COLO668 (cell line): ENCODE data around the gene CIT.

Source experiments
- DNase-seq: peaks from one replicate; lab custom pipeline; 2025; ENCODE audit not compliant: unreplicated experiment; lab: John Stamatoyannopoulos, UW

The CIT gene

DNA sequence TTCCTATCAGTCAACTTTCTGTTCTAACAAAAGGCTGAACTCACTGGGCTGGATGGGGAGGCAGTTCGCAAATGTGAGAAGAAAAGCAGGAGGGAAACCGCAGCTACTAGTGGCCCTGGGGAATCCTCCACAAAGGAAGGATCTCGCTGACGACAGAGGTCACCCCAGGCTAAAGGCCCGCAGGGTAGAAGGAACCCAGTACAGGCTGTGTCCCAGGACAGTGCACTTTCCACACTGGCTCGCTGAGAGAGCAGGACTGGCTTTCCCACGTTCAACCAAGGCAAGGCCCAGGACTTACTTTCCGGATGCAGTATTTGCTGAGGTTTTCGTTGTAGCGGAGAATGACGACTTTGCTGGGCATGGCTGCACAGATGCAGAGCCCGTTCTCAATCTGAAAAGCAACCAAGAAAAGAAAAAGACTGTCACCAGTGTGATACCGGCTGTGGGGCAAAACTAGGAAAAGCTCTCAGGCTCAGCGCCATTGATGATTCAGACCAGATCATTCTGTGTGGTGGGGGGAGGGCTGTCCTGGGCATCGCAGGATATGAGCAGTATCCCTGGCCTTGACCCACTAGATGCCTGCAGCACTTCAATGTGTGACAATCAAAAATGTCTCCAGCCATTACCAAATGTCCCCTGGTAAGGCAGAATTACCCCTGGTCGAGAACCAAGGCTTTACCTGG, 172.9 kb downstream of the CIT start:
- DNase-seq: no peak

DNA sequence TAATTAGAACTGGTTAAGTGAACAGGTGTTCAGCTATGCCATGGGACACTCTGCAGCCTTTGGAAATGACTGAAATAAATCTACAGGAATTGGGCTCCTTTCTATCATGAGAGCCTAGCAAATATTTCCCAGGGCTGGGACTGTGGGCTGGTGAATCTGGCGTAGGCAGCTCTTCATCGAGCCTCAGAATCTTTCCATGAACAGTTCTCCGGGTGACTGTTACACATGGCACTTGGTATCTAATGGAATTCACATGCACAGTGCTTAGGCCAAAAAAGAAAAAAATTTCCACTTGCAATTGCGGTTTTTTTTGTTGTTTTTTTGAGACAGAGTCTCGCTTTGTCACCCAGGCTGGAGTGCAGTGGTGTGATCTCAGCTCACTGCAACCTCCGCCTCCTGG, 177.0 kb downstream of the CIT start:
- DNase-seq: no peak

DNA sequence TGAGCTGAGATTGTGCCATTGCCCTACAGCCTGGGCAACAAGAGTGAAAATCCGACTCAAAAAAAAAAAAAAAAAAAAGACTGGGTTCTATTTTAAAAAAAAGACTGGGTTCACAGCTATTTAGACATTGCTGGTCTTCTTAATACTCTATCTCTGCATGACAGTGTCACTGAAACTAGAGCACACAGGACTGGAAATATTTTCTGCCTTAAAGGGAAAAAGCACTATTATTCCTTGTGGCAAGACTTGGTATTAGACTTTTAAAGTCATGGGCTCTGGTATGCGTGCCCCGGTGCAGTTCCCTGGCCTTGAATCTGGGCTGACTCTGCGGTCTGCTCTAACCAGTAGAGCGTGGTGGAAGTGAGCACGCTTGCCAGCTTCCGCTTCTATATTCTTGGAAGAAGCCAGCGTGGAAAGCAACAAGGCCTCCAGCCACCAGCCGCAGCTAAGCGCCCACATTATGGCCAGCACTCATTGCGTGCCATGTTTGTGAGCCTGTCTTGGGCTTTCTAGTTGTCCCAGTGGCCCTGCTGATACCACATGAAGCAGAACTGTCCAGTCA, 177.8 kb downstream of the CIT start:
- no peak for DNase-seq

DNA sequence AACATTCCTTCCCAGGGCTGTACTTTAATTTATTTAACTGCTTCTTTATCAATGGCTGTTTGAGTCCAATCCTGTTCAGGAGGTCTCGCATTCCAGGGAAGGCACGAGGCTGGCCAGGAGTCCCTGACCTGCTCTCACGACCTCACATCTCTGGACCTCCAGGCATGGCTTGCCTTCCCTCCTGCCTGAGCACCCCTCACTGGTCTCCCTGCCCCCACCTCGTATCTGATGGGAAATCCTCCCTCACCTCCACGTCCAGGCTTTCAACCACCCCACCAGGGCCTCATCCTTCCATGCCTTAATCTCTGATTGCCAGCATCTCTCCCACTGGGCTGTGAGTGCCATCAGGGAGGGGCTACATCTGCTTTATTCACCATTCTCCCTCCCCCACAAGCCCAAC, 180.2 kb downstream of the CIT start:
- no peak for DNase-seq

DNA sequence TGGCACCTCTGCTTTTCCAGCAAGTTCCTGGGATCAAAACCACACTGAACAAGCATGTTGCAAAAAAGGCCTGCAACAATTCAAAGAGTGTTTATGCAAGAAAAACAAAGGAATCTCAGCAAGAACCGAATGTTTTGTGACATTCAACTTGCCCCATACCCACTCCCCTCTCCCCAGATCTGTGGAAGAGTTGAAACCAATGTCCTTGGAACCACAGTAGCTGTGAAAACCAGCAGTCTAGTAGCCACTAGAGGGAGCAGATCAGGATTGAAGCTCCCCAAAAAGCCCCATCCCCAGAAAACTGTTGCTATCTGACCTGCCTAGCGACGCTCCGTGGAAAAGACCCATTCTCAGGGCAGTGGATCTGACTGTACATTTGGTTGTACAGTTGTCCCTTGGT, 182.1 kb downstream of the CIT start:
- no peak for DNase-seq

DNA sequence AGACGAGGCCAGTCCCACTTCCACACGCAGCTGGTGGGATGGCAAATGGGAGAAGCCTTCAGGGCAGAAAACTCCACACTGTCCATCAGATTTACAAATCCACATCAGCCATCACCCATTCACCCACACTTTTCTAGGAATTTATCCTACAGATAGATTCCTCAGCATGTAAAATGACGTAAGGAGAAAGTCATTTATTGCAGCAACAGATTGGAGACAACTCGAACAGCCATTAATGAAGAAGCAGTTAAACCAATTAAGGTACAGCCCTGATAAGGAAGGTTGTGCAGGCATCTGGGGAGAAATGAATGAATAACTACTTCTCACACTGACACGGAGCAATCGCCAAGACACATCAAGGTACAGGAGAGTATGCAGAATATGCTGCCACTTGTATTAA, 183.0 kb downstream of the CIT start:
- no peak for DNase-seq

DNA sequence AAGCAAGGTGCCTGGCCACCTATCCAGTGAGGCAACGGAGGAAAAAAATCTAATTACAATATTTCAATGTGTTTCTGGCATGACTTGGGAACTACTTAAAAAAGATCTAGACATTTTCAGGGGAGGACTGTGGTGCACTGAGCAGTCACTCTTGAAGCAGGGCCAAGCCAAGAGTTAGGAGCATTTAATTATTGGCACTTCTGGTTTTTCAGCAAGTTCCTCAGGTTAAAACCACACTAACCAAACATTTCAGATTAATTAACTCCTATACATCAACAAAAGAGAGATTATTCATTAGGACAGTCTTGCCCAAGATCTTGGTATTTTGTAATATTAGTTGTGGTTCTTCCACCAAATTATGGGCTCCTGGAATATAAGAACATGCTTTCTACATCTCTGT, 183.6 kb downstream of the CIT start:
- DNase-seq: no peak

DNA sequence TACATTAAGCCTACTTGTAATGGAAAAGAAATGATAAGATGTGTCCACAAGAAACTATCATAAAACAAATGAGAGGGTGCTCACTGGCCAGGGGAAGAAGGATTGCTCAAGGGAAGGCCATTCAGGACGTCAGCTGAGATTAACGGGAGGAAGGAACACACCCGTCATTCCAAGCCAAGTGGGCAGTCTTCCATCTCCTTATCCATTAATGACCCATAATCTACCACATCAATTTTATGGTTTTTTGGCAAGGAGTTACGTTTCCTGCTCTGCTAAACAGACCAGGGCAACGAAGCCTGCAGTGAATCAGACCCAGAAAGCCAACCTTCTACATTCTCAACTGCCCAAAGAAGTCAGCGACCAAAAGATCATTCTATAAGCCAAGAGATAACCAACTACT, 184.1 kb downstream of the CIT start:
- no peak for DNase-seq

DNA sequence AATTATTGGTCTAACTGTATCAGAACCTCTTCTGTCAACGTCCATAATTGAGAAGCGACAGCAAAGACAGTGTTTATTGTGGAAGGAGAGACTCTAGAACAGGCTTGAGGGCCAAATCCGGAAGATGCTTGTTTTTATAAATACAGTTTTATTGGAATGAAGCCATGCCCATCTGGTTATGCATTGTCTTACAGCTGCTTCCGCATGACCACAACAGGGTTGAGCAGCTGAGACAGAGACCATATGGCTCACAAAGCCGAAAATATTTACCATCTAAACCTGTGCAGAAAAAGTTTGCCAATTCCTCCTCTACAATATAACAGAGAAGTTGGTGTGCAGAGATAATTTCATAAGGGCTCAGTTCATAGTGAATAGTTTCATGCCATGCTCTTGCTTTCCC, 184.7 kb downstream of the CIT start:
- DNase-seq: no peak

DNA sequence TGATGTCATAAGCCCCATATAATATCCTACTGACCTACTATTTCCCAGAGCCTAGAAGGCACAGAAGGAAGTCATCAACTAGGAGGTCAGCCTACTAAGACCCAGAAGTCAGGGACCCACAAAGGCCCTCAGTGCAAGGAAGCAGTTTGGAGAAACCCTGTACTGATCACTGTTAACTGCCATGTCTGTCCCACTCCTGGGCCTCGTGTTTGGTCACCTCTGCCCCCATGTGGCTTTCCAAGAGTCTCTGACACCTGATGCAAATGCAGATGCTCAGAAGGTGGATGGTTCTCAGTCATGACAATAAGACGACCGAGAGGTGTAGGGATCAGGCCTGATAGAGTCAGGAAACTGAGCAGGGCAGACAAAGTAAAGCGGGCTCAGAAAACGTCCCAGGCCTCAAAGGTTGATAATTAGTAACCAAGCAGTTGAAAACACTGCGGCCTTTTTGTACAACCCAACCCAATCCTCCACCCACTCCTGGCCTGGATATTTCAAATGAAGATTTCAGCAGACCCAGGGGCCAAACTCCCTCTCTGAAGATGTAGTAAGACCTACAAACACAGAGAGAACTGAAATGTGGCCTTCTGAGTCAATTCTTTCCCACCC, 185.8 kb downstream of the CIT start:
- DNase-seq: no peak

DNA sequence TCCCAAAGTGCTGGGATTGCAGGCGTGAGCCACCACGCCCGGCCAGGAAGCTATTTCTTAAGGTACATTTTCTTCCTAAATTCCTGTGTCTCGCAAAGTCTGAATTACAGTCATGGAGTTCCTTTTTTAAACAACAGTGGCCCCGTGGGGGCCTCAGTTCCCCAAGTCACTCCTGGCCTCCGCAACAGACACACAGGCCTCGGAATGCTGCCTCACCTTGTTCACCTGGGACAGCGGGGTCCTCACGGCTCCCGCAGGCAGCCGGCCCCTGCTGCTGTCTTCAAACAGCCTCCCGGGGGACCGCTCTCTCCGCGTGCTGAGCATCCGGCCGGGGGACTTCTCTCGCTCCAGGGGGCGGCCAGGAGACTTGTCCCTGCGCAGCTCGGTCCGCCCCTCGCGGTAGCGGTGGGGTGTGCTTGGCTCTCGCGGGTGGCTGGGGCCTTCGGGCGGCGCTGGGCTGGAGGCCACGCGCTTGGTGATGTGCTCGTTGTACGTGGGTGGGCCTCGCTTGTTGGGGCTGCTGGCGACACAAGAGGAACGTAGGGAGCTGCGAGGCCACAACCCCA, 187.1 kb downstream of the CIT start:
- no peak for DNase-seq

DNA sequence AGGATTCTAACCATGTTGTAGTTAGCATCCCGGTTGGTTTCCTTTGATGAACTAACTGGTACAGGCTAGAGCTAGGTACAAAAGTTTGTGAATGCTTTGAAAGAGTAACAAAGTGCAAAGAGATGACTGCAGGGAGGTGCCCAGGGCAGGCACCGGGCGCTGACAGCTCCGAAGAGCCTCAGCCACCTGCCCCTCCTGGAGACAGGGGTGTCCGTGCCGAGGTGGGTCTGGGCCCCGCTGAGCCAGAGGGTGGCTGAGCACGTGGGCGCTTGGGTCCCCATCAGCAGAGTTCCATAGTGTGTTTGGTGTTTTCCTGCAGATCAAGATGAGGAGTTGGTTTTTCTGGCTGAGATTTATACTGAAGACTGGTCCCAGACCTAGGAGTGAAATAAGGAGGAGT, 189.2 kb downstream of the CIT start:
- DNase-seq: no peak

DNA sequence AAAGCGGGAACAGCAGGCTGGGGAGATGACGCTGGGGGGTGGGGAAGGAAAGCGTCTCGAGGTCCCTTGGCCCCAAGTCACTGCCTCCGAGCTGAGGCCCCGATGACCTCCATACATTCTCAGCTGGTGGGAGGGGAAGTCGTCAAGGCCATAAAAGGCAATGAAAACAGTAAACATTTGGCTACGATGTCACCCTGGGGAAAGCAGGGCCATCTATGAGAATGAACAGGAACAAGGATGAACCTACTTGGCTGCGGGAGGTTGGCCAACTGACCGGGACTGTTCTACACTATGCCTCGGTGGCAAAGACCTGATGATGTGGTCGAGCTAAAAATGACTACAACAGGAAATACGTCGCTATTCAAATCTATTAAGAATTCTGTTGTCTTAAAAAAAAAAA, 189.7 kb downstream of the CIT start:
- DNase-seq: no peak

DNA sequence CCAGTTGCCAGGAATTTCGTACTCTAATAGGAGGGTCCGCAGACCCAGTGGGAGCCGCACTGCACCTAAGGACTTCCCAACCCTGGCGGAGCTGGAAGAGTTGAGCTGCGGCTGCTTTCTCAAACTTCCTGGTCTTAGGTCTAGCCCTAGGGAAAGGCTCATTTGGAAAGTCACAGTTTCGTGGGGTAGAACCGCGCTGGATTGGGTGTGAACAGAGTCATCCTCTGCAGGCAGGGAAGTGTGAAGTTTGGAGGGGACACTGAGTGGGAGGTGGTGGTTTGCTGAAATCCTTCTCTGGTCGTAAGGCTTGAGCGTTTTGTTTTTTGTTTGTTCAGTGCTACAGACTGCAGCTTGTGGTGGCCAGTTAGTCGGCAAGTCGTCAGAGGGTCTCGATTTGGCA, 190.3 kb downstream of the CIT start:
- DNase-seq: no peak

DNA sequence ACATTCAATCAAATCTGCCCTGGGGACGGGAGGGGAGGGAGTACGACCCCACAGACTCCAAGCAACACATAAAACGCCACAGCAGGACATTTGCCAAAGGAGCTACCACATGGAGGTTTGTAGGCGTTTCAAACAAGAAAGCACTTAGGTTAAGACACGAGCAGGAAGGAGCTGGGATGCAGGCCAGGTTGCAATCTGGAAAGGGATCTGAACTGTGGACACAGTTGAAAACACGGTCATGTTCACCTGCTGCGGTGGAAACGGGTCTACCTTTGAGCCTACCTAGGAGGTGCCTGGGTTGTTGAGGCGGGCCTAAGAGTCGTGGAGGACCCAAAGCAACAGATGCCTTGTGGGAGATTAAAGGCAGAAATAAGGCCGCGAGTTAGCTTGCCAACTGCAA, 190.8 kb downstream of the CIT start:
- DNase-seq: no peak

DNA sequence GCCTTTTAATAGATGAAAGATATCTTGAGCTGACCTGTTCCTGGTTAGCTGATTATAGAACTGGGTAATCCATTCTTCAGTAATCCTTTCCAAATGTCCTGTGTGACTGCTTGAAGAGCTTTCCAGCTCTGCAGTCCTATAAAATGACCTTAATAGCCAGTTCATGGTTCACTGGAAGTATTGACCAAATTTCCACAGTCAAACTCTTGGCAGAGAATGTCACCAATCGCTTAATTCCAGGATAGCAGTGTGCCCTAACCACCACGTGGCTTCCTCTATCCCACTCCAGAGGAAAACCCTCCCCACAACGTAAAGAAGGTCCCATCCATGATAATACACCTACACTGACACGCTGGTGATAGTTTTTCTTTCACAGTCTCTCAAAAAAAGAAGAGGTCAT, 191.7 kb downstream of the CIT start:
- DNase-seq: no peak

DNA sequence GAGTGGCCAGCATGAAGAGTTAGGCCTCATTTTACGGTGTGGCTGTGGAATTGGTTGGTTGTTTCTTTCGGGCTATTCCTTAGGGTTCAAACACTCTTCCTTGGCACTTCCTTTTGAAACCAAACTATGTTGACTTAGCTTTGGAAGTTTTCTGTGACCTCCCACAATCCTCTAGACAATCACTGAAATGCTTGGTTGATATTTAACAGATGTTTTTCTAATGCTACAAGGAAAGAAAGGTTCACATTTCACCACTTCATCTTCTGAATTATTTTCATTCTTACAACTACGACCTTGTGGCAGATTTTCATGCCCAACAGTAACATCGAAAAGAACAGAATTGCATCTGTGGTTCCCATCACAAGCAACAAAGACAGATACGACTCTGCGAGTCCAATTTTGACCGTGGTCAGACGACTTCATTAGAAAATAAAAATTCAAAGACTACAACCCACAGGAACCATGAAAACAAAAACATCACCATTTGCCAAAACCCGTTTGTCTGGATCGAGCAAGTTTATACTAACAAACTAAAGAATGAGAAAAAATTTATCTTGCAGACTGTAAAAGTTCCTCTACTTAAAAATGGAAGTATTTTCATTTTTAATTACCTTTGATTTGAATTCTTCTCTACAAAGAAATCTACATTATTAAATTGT, 192.3 kb downstream of the CIT start:
- no peak for DNase-seq

DNA sequence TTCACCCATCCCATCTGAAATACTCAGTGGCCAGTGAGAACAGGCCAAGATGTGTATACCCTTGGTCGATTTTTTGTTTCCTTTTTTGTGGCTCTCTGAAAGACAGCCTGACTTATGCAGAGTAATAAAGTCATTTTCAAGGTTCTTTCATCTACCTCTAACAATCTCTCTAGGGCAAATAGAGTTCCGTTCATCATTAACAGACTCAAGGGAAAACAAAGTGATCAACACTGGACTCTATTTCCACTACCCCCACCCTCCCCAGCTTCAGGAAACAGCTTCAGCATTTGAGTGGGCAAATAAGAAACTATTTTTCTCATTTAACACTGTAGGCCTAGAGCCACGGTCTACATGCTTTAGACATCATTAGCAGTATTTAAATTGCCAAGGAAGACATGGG, 193.3 kb downstream of the CIT start:
- no peak for DNase-seq

DNA sequence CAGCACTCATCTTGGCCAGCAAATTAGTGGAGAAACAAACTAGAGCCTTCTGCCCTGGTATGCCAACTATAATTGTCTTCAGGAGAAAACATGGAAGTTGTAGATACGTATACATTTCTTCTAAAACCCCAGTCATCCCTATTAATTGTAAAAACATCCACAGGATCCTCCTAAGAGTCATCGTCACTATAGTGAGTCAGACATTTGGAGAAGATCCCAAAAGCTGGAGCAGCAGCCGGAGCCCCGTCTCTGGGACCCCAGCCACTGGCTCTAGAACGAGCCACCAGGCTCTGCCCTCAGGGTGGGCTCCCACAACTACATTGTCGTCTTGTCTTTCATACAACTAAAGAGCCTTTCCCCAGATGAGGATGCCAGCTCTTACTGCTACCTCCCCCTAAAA, 193.7 kb downstream of the CIT start:
- DNase-seq: no peak

DNA sequence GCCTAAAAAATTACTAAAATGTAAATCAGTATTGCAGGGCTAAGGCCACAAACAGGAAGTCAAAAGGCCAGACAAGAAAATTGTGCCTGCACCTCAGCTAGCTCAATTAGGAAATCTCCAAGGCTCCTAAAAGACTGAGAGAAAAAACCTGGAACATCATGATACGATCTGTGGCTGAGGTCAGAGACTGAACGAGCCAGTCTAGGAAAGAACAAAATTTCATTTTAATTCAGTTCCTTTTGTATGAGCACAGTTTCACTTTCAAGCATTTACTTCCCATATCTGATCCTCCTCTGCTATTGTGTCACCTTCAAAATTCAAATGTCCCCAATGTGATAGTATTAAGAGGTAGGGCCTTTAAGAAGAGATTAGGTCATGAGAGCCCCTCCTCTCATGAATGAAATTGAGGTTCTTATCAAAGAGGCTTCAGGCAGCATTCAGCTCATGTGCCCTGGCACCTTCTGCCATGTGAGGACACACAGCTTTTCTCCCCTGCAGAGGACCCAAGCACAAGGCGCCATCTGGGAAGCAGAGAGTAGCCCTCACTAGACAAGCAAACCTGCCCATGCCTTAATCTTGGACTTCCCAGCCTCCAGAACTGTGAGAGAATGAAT, 194.4 kb downstream of the CIT start:
- DNase-seq: no peak

DNA sequence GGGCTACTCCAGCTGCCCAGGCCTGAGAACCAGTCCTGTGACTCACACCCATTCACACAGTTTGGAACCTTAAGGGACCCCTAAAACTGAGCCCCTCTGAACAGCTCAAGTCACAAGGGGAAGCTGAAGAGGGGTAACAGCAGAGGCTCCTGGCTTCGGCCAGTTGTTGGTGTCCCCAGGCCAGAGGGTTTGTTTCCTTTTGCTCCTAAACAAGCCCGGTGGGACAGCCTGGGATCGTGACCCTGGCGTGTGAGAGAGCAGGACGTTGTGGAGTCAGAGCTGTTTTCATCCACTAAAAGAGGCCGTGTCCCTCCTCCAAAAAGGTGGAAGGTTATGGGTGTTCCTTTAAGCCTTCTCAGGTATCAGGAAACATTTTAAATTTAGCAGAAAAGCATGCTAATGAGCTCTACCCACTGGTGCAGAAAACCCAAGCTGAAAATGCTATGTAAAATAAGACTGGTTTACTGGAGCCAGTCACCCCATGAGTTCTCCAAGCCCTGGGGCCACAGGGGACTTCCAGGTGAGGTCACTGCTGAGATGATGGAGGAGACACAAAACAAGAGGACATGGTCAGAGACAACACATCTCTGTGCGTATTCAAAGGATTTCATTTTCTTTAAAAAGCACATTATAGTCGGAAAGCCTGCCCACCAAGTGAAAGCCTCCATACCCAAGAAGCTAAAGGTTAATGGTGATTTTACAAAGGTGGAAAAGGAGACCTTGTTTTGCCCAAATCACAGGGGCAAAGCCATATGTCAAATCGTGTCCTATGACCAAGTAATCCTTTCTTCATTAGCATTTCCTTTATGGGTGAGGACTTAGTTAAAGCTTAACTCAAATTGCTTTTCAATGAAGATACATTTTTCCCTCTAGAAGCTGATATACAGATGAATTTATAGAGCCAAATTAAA, 195.1 kb downstream of the CIT start:
- DNase-seq: no peak
